H9 (cell line): ENCODE results near the gene PTPN13. TPM values are rescaled to one million over a fixed set of nuclear protein-coding genes. Genes with fewer than 3 reads are reported as not detected.

Experiments
- DNase-seq: peaks from one replicate; pipeline ENCODE4 v3.0.0-alpha.2; 2017
- H2AFZ ChIP-seq: one replicate; pipeline ENCODE4 v1.6.1; 2013; ENCODE audit warnings: mild to moderate bottlenecking, low read length, control low read depth, moderate library complexity
- H2AK5ac ChIP-seq: 2 replicates; pipeline ENCODE4 v1.6.1; 2013; ENCODE audit warnings: low read length, control low read depth, mixed read lengths; ENCODE audit not compliant: insufficient read length
- H2BK120ac ChIP-seq: one replicate; pipeline ENCODE4 v1.6.1; 2013; ENCODE audit warnings: low read depth, mild to moderate bottlenecking, low read length, control low read depth, inconsistent platforms; ENCODE audit not compliant: poor library complexity, severe bottlenecking
- H2BK12ac ChIP-seq: 2 replicates; pipeline ENCODE4 v1.6.1; 2013; ENCODE audit warnings: low read length, control low read depth, mixed read lengths, low read depth; ENCODE audit not compliant: insufficient read length
- H2BK15ac ChIP-seq: 2 replicates; pipeline ENCODE4 v1.6.1; 2013; ENCODE audit warnings: low read depth, low read length, control low read depth
- H2BK20ac ChIP-seq: one replicate; pipeline ENCODE4 v1.6.1; 2013; ENCODE audit warnings: low read depth, mild to moderate bottlenecking, low read length, control low read depth, inconsistent platforms; ENCODE audit not compliant: poor library complexity, severe bottlenecking
- H2BK5ac ChIP-seq: 2 replicates; pipeline ENCODE4 v1.6.1; 2013; ENCODE audit warnings: low read length, control low read depth, mixed read lengths; ENCODE audit not compliant: insufficient read length
- H3K14ac ChIP-seq: 2 replicates; pipeline ENCODE4 v1.6.1; 2013; ENCODE audit warnings: low read length, control low read depth; ENCODE audit not compliant: insufficient read depth
- H3K18ac ChIP-seq: 2 replicates; pipeline ENCODE4 v1.6.1; 2013; ENCODE audit warnings: low read depth, mild to moderate bottlenecking, mixed read lengths, low read length, control low read depth; ENCODE audit not compliant: insufficient read length
- H3K23ac ChIP-seq: 2 replicates; pipeline ENCODE4 v1.6.1; 2013; ENCODE audit warnings: low read length, control low read depth, mixed read lengths, low read depth; ENCODE audit not compliant: insufficient read length
- H3K23me2 ChIP-seq: 2 replicates; pipeline ENCODE4 v1.6.1; 2013; ENCODE audit warnings: low read depth, mild to moderate bottlenecking, mixed read lengths, low read length, control low read depth; ENCODE audit not compliant: insufficient read length, poor library complexity, severe bottlenecking
- H3K27ac ChIP-seq: 2 replicates; pipeline ENCODE4 v1.5.1; 2013; ENCODE audit warnings: low read length, control low read depth, mixed read lengths, low read depth; ENCODE audit not compliant: insufficient read length
- H3K27me3 ChIP-seq: 2 replicates; pipeline ENCODE4 v1.6.1; 2013; ENCODE audit warnings: low read length, control low read depth, inconsistent platforms; ENCODE audit not compliant: insufficient read depth
- H3K4ac ChIP-seq: 2 replicates; pipeline ENCODE4 v1.6.1; 2013; ENCODE audit warnings: low read depth, mild to moderate bottlenecking, control low read depth, inconsistent platforms, low read length, moderate library complexity
- H3K4me1 ChIP-seq: 2 replicates; pipeline ENCODE4 v1.6.1; 2013; ENCODE audit warnings: low read length, control low read depth, inconsistent platforms; ENCODE audit not compliant: insufficient read depth
- H3K4me2 ChIP-seq: 2 replicates; pipeline ENCODE4 v1.6.1; 2013; ENCODE audit warnings: low read length, control low read depth, mixed read lengths; ENCODE audit not compliant: insufficient read length, insufficient read depth
- H3K56ac ChIP-seq: 2 replicates; pipeline ENCODE4 v1.6.1; 2013; ENCODE audit warnings: low read depth, mild to moderate bottlenecking, mixed read lengths, low read length, control low read depth; ENCODE audit not compliant: insufficient read length
- H3K79me1 ChIP-seq: 2 replicates; pipeline ENCODE4 v1.6.1; 2013; ENCODE audit warnings: low read depth, mild to moderate bottlenecking, moderate library complexity, low read length, control low read depth, inconsistent platforms; ENCODE audit not compliant: insufficient read depth, poor library complexity, severe bottlenecking
- H3K79me2 ChIP-seq: 2 replicates; pipeline ENCODE4 v1.6.1; 2013; ENCODE audit warnings: low read length, control low read depth, inconsistent platforms; ENCODE audit not compliant: insufficient read depth
- H3K9ac ChIP-seq: 2 replicates; pipeline ENCODE4 v1.6.1; 2013; ENCODE audit warnings: low read length, control low read depth, mixed read lengths; ENCODE audit not compliant: insufficient read length; ENCODE audit errors: extremely low read depth
- H3K9me3 ChIP-seq: one replicate; pipeline ENCODE4 v1.6.1; 2013; ENCODE audit warnings: low read depth, low read length, inconsistent platforms; ENCODE audit not compliant: control insufficient read depth
- H3T11ph ChIP-seq: one replicate; pipeline ENCODE4 v1.6.1; 2013; ENCODE audit warnings: mild to moderate bottlenecking, low read length, control low read depth, inconsistent platforms
- H4K20me1 ChIP-seq: one replicate; pipeline ENCODE4 v1.6.1; 2013; ENCODE audit not compliant: control insufficient read depth, insufficient read length, insufficient read depth
- H4K5ac ChIP-seq: 2 replicates; pipeline ENCODE4 v1.6.1; 2013; ENCODE audit warnings: low read depth, mild to moderate bottlenecking, mixed read lengths, low read length, control low read depth; ENCODE audit not compliant: insufficient read length
- H4K8ac ChIP-seq: replicated peaks from 2 replicates; pipeline ENCODE4 v1.6.1; 2013; ENCODE audit warnings: low read length, control low read depth, mixed read lengths, low read depth; ENCODE audit not compliant: insufficient read length
- H4K91ac ChIP-seq: 2 replicates; pipeline ENCODE4 v1.6.1; 2013; ENCODE audit warnings: low read depth, mild to moderate bottlenecking, moderate library complexity, mixed read lengths, low read length, control low read depth; ENCODE audit not compliant: insufficient read length
- H3K27ac Mint-ChIP-seq, 3 experiments: 2 replicates in 2 of 3; 3 replicates in 1 of 3; pipeline ENCODE4 v1.8.0; 2020 to 2021; ENCODE audit warnings: mixed read lengths in 3 of 3, mild to moderate bottlenecking in 1 of 3, moderate library complexity in 1 of 3
- H3K27me3 Mint-ChIP-seq: 2 replicates; pipeline ENCODE4 v1.8.0; 2021; ENCODE audit warnings: low read depth, mild to moderate bottlenecking, moderate library complexity, mixed read lengths
- H3K36me3 Mint-ChIP-seq, 3 experiments: 2 replicates in 2 of 3; 3 replicates in 1 of 3; pipeline ENCODE4 v1.8.0; 2020 to 2021; ENCODE audit warnings: low read depth in 3 of 3, mixed read lengths in 3 of 3; ENCODE audit not compliant: insufficient read depth in 1 of 3
- H3K4me1 Mint-ChIP-seq, 2 experiments: 2 replicates each; pipeline ENCODE4 v1.8.0; 2020; ENCODE audit warnings: mixed read lengths in 2 of 2
- H3K4me3 Mint-ChIP-seq, 2 experiments: 2 replicates in 1 of 2; 3 replicates in 1 of 2; pipeline ENCODE4 v1.8.0; 2020 to 2021; ENCODE audit warnings: mild to moderate bottlenecking in 2 of 2, mixed read lengths in 2 of 2, moderate library complexity in 1 of 2
- H3K9me3 Mint-ChIP-seq, 2 experiments: 2 replicates in 1 of 2; 3 replicates in 1 of 2; pipeline ENCODE4 v1.8.0; 2020; ENCODE audit warnings: mild to moderate bottlenecking in 2 of 2, mixed read lengths in 2 of 2, moderate library complexity in 1 of 2
- WGBS: extraction: QIAGEN DNeasy Blood & Tissue Kit; methylation state at CpG from one replicate; pipeline ENCODE4 v1.1.7; 2013; ENCODE audit warnings: missing lambda C conversion rate, low lambda C conversion rate, mixed read lengths; ENCODE audit not compliant: insufficient read length; ENCODE audit errors: extremely low coverage; 5-methylcytosine and 5-hydroxymethylcytosine counted together
- total RNA-seq: library from RNA; stranded (reverse); gene quantifications from 2 replicates; pipeline ENCODE4 v1.2.1, GENCODE V29; 2021
- TF ChIP-seq, protein P1 (sequence below): fragments of 200-600 bp; sonication (generic); conservative IDR thresholded peaks from 3 replicates; pipeline ENCODE4 v1.8.0; 2021; ENCODE audit warnings: antibody characterized with exemption, mild to moderate bottlenecking

The PTPN13 gene
- total RNA-seq, 1 experiment from 2014 or later, result 34.9 TPM

DNA sequence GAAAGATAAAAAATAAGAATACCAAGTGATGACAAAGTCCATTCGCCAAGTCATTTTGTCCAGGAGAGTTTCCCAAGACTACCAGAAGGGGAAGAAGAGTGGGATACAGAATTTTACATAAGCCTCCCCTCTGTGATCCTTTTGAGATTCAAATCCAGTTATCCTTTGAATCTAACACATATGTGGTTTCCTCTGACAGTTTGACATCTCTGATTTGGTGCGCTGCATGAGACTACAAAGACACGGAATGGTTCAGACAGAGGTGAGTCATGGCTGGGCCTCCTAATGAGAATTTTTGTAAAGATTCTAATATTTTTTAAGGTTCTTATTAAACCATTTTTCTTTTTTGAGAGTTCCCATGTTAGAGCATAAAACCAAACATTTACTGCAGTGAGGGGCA is 216.7 kb downstream of the PTPN13 start:
- no peak overlapping the region for H2BK120ac ChIP-seq
- H2AK5ac ChIP-seq, result no peak overlapping the region
- Mint-ChIP-seq H3K27me3 (no peaks in the 10 kb centered on the region), H3K4me1 (no peaks in the 10 kb centered on the region; a peak in 1 of 4 replicates), H3K9me3 (peaks cover 5 to 7% of the 10 kb centered on the region in 2 experiments; a peak in 2 of 5 replicates), H3K4me3 (no peak overlapping the region), H3K36me3 (peaks cover 48 to 80% (median 57%) of the 10 kb centered on the region in 3 experiments), H3K27ac (no peak overlapping the region)
- H3K56ac ChIP-seq, result no peak overlapping the region
- H4K91ac ChIP-seq, result no peak overlapping the region
- DNase-seq, result no peak
- H3K9me3 ChIP-seq, result peaks cover 4% of the 10 kb centered on the region
- no peak overlapping the region for H2AFZ ChIP-seq
- TF ChIP-seq, protein P1, sequence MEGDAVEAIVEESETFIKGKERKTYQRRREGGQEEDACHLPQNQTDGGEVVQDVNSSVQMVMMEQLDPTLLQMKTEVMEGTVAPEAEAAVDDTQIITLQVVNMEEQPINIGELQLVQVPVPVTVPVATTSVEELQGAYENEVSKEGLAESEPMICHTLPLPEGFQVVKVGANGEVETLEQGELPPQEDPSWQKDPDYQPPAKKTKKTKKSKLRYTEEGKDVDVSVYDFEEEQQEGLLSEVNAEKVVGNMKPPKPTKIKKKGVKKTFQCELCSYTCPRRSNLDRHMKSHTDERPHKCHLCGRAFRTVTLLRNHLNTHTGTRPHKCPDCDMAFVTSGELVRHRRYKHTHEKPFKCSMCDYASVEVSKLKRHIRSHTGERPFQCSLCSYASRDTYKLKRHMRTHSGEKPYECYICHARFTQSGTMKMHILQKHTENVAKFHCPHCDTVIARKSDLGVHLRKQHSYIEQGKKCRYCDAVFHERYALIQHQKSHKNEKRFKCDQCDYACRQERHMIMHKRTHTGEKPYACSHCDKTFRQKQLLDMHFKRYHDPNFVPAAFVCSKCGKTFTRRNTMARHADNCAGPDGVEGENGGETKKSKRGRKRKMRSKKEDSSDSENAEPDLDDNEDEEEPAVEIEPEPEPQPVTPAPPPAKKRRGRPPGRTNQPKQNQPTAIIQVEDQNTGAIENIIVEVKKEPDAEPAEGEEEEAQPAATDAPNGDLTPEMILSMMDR, result no peak
- H2BK5ac ChIP-seq, result no peak overlapping the region
- H4K5ac ChIP-seq, result no peak overlapping the region
- no peaks in the 10 kb centered on the region for H3K27me3 ChIP-seq
- no peaks in the 10 kb centered on the region for H4K20me1 ChIP-seq
- H2BK15ac ChIP-seq, result no peak overlapping the region
- no peaks in the 10 kb centered on the region for H3K79me1 ChIP-seq
- whole genome bisulfite sequencing, result no CpG with 5 or more reads among the region's 3 CpGs
- no peak overlapping the region for H2BK12ac ChIP-seq
- H3K18ac ChIP-seq, result no peak overlapping the region
- no peak overlapping the region for H2BK20ac ChIP-seq
- H3K4ac ChIP-seq, result no peak overlapping the region
- H3K4me2 ChIP-seq, result no peak overlapping the region
- H3K9ac ChIP-seq, result no peak overlapping the region
- H4K8ac ChIP-seq, result no peak overlapping the region
- H3K23me2 ChIP-seq, result no peaks in the 10 kb centered on the region
- H3K27ac ChIP-seq, result no peak overlapping the region
- H3K23ac ChIP-seq, result no peak overlapping the region
- H3K14ac ChIP-seq, result no peak overlapping the region
- H3T11ph ChIP-seq, result no peak overlapping the region
- H3K4me1 ChIP-seq, result no peaks in the 10 kb centered on the region; the same call in 1 of the 2 replicates
- no peaks in the 10 kb centered on the region for H3K79me2 ChIP-seq
